Fibroblast of the aortic adventitia (primary cell): Measurements from ENCODE around the gene CHD5. TPM values are rescaled to one million over a fixed set of nuclear protein-coding genes. Genes with fewer than 3 reads are reported as not detected.

Experiments used
- DNase-seq: peaks from one replicate; pipeline ENCODE4 v3.0.0-alpha.2; 2010; ENCODE audit warnings: low read depth
- H3K4me3 ChIP-seq: 2 replicates; pipeline ENCODE4 v1.5.1; 2011; ENCODE audit warnings: low read depth, mild to moderate bottlenecking, control low read depth, low read length, moderate library complexity
- total RNA-seq: library from RNA; depleted of rRNA; stranded (reverse); fragments of >200 nt; gene quantifications from 2 replicates; pipeline ENCODE4 v1.2.3, GENCODE V29; 2012; ENCODE audit warnings: low replicate concordance
- TF ChIP-seq, protein P1 (sequence below): IDR thresholded peaks from 2 replicates; pipeline ENCODE4 v1.5.1; 2011; ENCODE audit warnings: mild to moderate bottlenecking, low read length, control low read depth, inconsistent platforms; ENCODE audit not compliant: insufficient read depth

CHD5 gene
- total RNA-seq, 1 donor: 0.09 TPM

DNA sequence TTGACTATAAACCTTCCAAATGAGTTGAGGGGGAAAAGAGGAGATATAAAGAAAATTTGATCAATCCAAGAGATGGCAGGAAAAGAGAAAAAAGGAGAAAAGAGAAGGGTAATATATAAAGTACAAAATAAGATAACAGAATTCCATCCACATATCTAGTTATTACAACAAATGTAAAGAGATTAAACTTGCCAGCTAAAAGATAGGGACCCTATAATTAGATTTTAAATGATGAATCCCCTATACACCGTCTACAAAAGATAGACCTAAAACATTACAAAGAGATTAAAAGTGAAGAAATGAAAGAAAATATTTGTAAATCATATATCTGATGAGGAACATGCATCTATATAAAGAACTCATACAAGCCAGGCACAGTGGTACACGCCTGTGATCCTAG lies 63.1 kb downstream of the CHD5 start:
- DNase-seq: no peak
- TF ChIP-seq, protein P1, sequence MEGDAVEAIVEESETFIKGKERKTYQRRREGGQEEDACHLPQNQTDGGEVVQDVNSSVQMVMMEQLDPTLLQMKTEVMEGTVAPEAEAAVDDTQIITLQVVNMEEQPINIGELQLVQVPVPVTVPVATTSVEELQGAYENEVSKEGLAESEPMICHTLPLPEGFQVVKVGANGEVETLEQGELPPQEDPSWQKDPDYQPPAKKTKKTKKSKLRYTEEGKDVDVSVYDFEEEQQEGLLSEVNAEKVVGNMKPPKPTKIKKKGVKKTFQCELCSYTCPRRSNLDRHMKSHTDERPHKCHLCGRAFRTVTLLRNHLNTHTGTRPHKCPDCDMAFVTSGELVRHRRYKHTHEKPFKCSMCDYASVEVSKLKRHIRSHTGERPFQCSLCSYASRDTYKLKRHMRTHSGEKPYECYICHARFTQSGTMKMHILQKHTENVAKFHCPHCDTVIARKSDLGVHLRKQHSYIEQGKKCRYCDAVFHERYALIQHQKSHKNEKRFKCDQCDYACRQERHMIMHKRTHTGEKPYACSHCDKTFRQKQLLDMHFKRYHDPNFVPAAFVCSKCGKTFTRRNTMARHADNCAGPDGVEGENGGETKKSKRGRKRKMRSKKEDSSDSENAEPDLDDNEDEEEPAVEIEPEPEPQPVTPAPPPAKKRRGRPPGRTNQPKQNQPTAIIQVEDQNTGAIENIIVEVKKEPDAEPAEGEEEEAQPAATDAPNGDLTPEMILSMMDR: no peak

DNA sequence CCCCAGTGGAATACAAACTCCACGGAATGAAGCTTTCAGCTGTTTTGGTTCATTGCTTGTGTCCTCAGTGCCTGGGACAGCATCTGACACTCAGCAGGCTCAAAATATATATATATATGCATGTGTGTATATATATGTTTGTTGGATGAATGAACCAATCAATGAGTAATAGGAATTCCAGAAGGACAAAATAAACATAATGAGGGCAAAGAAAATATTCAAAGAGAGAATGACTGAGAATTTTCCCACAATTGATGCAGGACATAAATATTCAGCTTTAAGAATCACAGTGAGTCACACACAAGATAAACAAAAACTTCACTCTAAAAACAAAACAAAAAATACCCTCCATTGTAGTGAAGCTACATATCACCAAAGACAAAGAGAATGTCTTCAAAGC lies 64.0 kb downstream of the CHD5 start:
- DNase-seq: no peak
- TF ChIP-seq, protein P1: no peak
- H3K4me3 ChIP-seq: no peak overlapping the region

More for the DNA sequence above, 63.1 kb downstream of the CHD5 start:
- H3K4me3 ChIP-seq: no peak overlapping the region

DNA sequence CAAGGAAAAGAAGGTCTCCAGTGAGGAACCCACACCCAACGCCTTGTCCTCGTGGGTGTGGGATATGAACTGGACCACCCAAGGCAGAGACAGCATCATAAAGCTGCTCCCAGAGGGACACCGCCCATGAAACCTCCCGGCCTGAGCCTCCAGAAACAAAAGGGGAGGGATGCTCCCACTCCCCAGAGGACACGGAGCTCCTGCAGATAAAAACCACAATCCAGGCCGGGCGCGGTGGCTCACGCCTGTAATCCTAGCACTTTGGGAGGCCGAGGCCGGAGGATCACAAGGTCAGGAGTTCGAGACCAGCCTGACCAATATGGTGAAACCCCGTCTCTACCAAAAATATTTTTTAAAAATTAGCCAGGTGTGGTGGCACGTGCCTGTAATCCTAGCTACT lies 66.4 kb downstream of the CHD5 start:
- no peak overlapping the region for H3K4me3 ChIP-seq
- no peak for DNase-seq
- TF ChIP-seq, protein P1: no peak

DNA sequence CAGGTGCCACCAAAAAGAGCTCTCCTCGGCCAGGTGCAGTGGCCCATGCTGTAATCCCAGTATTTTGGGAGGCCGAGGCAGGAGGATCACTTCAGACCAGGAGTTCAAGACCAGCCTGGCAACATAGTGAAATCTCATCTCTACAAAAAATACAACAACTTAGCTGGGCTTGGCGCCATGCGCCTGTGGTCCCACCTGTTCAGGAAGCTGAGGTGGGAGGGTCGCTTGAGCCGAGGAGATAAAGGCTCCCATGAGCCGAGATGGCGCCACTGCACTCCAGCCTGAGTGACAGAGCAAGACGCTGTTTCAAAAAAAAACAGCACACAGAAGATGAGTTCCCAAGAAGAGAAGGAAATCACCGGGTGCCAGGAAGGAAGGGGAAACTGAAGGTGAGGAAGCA lies 67.0 kb downstream of the CHD5 start:
- TF ChIP-seq, protein P1: no peak

DNA sequence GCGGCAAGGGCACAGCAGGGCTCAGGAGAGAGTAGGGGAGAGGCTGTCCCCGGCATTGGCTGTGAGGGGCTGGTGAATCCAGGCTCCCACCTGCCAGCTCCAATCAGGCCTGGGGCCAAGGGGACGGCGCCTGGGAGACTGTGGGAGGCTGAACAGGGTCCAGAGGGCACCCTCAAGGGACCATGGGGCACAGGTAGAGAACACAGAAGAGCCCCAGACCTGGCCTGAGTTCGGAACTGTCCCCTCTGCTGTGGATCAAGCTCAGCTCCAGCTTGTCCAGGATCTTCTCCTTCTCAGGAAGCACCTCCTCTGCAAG lies 67.5 kb downstream of the CHD5 start:
- TF ChIP-seq, protein P1: no peak
- no peak for DNase-seq
- H3K4me3 ChIP-seq: no peak overlapping the region

More for the DNA sequence above, 67.0 kb downstream of the CHD5 start:
- no peak overlapping the region for H3K4me3 ChIP-seq
- DNase-seq: no peak

DNA sequence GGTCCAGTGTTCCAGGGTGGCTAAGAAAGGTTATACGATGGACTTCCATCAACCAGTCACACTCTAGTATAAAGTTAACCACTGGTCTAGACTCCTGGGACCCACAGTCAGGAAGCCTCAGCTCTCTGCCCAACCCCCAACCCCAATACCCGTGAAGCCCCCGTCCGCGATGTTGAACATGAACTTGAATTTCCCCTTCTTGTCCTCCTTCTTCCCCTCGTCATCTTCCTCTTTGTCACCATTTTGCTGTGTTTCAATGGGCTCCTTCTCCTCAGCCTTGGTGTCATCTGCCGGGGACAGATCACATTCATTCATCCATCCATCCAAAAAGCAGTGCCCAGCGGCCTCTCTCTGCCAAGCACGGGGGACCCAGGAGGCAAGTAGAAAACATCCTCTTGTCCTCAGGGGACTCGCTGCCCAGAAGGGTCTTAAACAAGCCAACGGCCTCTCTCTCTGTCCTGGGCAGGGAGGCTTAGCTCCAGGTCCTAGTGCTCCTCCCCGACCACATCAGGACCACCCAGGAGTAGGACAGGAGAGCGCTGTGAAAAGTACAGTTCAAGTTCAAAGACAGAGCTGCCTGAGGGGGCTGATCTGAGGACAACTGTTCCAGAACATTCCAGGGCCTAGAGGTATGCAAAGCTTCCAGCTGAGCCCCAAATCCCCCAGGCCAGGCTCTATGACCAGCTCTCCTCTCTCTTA lies 68.0 kb downstream of the CHD5 start:
- no peak overlapping the region for H3K4me3 ChIP-seq
- DNase-seq: no peak
- TF ChIP-seq, protein P1: no peak

DNA sequence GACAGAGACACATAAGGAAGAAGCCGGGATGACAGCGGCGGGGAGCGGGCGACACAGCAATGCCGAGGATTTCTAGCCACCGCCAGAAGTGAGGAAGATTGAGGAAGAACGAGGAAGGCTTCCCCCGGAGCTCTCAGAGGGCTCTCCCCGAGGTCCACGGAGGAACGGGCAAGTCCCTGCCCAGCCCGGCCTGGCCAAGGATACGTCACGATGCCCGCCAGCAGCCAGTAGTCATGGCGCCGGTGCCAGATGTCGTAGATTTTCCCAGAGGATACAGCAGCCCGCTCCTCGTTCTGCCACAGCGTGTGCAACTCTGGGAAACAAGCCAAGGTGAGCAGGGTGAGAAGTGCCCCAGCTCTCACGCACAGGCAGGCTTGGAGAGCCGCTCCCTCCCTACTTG lies 68.5 kb downstream of the CHD5 start:
- no peak overlapping the region for H3K4me3 ChIP-seq
- TF ChIP-seq, protein P1: no peak
- no peak for DNase-seq
